GM23338 (cell line): ENCODE results near the gene DENND6A. TPM values are rescaled to one million over a fixed set of nuclear protein-coding genes. Genes with fewer than 3 reads are reported as not detected.

Source experiments
- CREB1 ChIP-seq: fragments of 250-450 bp; sonication (Bioruptor Pico); IDR thresholded peaks from 2 replicates; pipeline ENCODE4 v1.5.0; 2020; ENCODE audit warnings: low read depth, mild to moderate bottlenecking, moderate library complexity
- CTCF ChIP-seq, 2 experiments: fragments of 200-600 bp in 1 of 2; sonication (generic) in 1 of 2; conservative IDR thresholded peaks; 2 replicates each; pipeline versions ENCODE4 v1.5.1 to v1.6.1; 2016 to 2017; ENCODE audit warnings: antibody characterized with exemption in 2 of 2, low read depth in 2 of 2, mild to moderate bottlenecking in 2 of 2, moderate library complexity in 1 of 2
- ETS1 ChIP-seq: IDR thresholded peaks from 2 replicates; pipeline ENCODE4 v1.6.1; 2016; ENCODE audit warnings: antibody characterized with exemption
- EZH2phosphoT487 ChIP-seq: fragments of 200-600 bp; sonication (generic); IDR thresholded peaks from one replicate; pipeline ENCODE4 v1.8.1; 2018; ENCODE audit warnings: antibody characterized with exemption; ENCODE audit not compliant: unreplicated experiment
- JUNB ChIP-seq: IDR thresholded peaks from one replicate; pipeline ENCODE4 v1.6.1; 2016; ENCODE audit warnings: antibody characterized with exemption; ENCODE audit not compliant: unreplicated experiment
- NANOG ChIP-seq: IDR thresholded peaks from 2 replicates; pipeline ENCODE4 v1.6.1; 2016; ENCODE audit warnings: antibody characterized with exemption, borderline replicate concordance
- REST ChIP-seq: IDR thresholded peaks from one replicate; pipeline ENCODE4 v1.6.1; 2018; ENCODE audit warnings: antibody characterized with exemption; ENCODE audit not compliant: unreplicated experiment
- ZNF114 ChIP-seq: fragments of 250-450 bp; sonication (Bioruptor Pico); IDR thresholded peaks from 2 replicates; pipeline ENCODE4 v1.5.0; 2020; ENCODE audit warnings: mild to moderate bottlenecking, moderate library complexity
- ZNF462 ChIP-seq: fragments of 250-450 bp; sonication (Bioruptor Pico); IDR thresholded peaks from 2 replicates; pipeline ENCODE4 v1.5.0; 2020; ENCODE audit warnings: mild to moderate bottlenecking, moderate library complexity
- polyA plus RNA-seq: library from polyadenylated mRNA; unstranded; fragments of >200 nt; fragmentation: Nextera tagmentation; extraction: Ambion mirVana; gene quantifications from 2 replicates; pipeline ENCODE4 v1.2.1, GENCODE V29; 2016
- total RNA-seq: library from RNA; depleted of rRNA; stranded (reverse); fragments of >200 nt; shearing (Covaris generic); gene quantifications from 2 replicates; pipeline ENCODE4 v1.2.3, GENCODE V29; 2014

Gene DENND6A
- total and polyA plus RNA-seq, 2 experiments from 2014 or later, result 7.5 to 17.5 TPM

GRCh38 chr3:57587905-57588304 lies 105.0 kb downstream of the DENND6A start (continued):
- TF ChIP-seq ZNF462 (CRISPR knock-in tag), result no peak
- TF ChIP-seq NANOG, result no peak
- TF ChIP-seq CTCF (conservative IDR thresholded peaks at IDR 0.05; ENCODE audit: low read depth in 2 of 2), result no peak
- no peak for TF ChIP-seq REST
- TF ChIP-seq JUNB, result no peak
- TF ChIP-seq ZNF114 (CRISPR knock-in tag), result no peak
- TF ChIP-seq ETS1, result no peak
- no peak for TF ChIP-seq CREB1 (CRISPR knock-in tag)
- no peak for TF ChIP-seq EZH2phosphoT487
